Middle frontal gyrus (tissue), 1 donor: ENCODE data around the gene ERGIC1.
A peak's percentile ranks its signal among the peaks of the same experiment; 100 is the strongest.

Experiments
- DNase-seq: peaks from one replicate; pipeline ENCODE4 v3.0.0-alpha.2; 2015; ENCODE audit warnings: low spot score; ENCODE audit errors: extremely low spot score

The ERGIC1 gene

DNA sequence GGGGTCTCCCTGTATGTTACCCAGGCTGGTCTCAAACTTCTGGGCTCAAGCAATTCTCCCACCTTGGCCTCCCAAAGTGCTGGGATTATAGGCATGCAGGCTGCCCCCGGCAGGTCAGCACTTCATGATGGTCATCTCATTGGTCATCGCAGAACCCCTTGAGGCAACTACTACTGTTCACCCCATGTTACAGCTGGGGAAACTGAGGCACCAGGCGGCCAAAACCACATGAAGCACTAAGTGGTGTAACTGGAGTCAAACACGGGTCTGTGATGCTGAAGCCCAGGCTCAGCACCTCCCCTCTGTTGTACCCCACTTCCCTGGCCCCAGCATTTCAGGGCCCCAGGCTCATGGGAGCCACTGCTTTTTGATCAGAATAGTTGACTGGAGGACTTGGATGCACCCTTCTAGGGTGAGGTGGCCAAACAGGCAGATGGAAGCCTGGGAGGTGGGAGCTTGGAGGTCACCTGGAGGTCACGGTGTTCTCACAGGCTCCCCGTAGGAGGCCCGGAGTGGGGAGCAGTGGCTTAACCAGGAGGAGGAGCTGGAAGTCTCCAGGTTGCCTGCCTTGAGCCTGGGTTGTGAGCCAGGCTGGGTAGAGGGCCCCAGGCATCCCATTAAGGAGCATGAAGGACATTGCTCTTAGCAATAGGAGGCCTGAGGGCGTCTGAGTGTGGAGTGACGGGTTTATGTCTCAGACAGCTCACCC is 67.9 kb downstream of the ERGIC1 start:
- no peak for DNase-seq

DNA sequence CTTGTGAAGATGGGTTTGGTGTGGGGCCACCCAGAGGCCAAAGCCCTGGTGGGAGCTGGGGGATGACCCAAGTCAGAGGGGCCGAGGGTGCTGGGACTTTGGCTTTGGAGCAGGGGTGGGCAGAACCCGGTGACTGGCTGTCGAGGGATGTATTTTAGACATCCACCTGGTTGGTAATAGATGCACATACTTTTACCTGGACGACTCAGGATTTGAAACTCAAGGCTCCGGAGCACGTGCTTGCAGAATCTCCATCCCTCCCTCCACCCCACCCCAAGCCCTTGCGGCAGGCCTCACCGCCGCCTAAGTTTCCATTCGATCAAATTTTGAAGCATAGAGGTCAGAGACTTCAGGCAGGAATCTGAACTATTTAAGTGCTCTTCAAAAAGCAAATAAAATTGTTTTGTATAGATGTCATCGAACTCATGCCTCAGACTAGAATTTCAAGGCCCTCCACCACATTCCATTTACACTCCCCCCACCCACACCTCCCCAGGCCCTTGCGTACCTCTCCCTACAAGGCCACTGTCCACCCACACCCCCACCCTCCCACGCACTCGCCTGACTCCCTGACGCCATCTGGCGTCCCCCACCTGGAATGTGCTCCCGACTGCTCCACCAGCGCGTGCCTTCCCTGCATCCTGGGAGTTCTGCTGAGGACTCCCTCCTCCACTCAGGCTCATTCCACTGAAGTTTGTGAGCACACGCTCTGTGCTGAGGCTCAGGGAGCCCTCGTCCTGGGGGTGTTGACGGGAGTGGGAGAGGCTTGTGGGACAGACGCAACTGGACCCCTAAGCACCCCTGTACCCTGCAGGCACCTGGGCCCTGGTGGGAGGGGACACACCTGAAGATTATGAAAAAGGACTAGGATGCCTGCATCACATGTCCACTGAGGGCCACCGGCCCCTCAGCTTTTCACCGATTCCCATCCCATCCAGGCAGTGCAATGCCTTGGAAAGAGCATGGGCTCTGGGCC is 68.7 kb downstream of the ERGIC1 start:
- DNase-seq: no peak

DNA sequence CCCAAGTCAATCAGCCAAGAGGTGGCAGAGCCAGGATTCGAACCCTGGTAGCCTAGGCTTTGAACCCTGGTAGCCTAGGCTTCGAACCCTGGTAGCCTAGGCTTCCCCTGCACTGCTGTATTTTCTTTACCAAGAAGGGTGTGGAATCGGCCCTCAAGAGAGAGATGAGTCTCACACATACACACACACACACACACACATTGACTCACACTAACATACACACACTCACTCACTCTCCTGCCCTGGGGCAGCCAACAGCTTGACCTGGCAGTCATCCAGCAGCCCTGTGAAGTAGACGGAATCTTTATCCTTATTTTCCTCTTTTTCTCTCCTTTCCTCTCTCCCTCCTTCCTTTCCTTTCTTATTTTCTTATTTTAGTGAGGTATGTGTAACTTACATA is 69.7 kb downstream of the ERGIC1 start:
- no peak for DNase-seq

DNA sequence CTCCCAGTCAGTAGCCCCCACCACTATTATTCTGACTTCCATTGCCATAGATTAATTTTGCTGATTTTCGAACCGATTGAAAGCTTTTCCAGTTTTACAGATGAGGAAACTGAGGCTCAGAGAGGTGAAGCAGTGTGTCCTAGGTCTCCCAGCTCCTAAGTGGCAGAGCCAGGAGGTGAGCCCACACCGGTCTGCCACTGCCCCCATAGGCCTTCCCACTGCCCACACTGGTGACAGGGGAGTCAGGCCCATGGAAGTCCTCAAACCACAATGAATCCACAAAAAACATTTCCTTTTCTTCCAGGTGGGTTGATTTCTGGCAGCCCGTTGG is 70.2 kb downstream of the ERGIC1 start:
- DNase-seq: no peak

DNA sequence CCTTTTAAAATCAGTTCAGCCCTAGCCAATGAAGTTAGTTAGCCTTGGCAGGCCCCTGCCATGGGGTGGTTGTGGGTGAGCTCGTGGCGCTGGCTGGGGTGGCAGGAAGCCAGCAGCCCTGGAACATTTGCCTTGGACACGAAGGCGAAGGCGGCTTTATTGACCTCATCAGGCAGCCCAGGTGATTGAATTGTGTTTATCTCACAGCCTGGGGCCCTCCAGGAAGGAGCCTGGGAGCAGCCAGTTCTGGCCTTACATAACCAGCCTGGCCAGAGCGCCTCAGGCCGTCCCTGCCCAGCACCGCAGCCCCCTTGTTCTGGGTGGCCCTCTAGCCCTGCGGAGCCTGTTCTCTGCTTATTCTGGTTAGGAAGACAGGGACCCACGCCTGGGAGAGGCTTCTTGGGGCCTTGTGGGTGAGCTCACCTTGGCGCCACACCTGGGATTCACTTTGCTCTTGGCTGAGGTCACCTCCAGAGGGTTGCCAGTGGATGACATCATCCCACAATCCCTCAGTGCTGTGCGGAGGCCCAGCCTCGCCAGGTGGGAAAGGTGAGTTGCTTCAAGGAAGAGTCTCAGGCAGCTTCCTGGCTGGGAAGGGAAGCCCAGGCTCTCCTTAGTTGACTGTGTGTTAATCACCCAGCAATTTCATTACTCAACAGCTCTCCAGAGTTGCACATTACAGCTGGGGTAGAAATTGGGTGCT is 70.7 kb downstream of the ERGIC1 start:
- DNase-seq: no peak

DNA sequence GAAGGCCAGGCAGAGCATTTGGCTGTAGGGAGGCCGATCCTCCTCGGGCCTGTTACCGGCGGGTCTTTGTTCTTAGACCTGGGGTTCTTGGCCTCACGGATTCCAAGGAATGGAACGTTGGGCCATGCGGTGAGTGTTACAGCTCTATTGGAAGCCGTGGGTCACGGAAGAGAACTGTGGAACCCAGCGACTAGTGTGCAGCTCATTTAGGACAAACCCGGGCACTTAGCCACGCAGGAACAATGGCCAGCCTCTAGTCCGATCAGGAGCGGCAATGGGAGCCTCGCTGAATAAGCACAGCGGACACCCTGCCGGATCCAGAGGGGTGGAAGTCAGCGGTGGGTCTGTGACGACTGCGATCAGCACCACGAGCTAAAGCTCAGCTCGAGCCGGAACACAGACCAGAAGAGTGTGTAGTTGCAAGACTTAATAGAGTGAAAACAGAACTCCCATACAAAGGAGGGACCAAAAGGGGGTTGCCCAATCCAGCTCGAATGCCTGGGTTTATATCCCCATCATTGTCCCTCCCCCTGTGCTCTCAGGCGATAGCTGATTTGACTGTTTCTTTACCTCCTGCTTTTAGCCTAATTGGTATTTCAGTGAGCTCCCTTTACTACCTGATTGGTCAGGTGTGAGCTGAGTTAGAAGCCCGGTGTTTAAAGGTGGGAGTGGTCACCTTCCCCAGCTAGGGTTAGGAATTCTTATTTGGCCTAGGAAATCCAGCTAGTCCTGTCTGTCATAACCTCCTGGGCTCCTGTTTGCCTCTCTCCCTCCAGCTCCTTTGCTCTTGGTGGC is 71.5 kb downstream of the ERGIC1 start:
- DNase-seq: peak; percentile 34

DNA sequence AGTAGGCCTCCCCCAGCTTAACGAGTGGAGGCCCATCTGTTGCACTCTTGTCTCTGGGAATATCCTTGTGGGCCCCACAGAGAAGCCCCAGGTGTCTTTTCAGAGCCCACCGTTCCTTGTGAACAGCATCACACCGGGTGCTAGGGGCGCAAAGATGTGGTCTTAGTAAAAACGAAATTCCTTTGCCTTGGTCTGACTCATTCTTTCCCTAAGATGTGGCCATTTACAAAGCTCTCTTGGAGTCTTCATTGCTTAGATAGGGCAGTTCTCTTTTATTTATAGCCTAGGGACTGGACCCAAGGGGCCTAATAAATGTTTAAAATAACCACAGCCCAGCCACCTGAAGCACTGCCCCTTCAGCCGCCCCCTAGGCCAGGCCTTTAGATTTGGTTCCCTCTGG is 72.4 kb downstream of the ERGIC1 start:
- no peak for DNase-seq

DNA sequence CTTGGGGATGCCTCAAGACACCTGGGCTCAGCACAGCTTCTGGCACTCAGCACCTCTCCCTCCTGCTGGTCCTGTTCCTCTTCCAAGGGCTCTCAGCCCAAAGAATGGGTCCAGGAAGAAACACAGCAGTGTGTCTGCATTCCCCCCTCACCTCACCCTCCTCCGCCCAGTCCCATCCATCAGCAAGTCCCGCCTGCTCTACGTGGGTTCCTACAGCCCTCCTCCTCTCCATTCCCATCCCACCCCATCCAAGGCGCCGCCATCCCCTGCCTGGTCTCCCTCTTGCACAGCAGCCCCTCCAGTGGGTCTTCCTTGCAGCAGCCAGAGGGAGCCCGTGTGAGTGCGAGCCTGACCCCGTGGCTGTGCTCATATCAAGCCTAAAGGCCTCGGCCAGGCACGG is 72.8 kb downstream of the ERGIC1 start:
- no peak for DNase-seq

- DNase-seq: no peak
Measured at GRCh38 chr5:172907657-172908056, 73.6 kb downstream of the ERGIC1 start.

DNA sequence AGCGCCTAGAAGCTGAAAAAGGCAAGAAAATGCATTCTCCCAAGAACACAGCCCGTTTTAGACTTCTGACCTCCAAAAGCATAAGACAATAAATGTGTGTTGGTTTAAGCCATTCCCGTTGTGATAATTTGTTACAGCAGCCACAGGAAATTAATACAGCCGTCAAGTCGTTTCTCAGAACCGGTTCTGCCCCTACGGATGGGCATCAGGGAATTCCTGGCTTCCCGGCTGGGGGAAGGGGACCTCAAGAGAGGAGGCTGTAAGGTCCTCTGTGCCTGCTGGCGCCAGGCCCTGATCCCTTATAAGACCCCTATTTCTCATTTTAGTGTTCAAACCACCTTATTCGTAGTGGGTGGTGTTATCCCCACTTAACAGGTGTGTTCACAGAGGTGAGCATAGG is 74.6 kb downstream of the ERGIC1 start:
- DNase-seq: no peak

DNA sequence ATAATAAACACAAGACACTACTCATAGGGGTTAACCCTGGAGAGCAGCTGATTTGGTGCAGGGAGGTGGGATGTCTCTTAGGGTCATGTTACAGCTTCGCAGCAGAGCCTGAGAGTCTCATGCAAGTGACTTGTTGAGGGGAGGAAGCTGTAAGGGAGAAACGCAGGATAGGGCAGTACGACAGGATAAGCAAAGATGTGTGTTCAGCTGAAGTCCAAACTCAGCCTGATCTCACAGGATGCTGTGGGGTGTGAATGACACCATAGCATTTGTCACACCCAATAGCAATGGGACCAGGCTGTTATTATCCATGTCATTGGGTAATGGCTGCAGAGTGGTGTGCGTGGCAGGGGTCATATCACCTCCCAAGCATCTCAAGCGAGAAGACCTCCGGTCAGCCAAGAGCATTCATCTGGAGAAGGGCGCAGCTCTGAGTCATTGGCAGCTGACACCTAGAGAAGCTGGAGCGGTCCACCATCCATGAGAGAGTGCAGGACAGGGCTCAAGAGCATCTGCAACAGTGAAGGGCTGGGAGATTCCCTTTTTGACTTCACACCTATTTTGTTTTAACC is 76.0 kb downstream of the ERGIC1 start:
- DNase-seq: no peak

DNA sequence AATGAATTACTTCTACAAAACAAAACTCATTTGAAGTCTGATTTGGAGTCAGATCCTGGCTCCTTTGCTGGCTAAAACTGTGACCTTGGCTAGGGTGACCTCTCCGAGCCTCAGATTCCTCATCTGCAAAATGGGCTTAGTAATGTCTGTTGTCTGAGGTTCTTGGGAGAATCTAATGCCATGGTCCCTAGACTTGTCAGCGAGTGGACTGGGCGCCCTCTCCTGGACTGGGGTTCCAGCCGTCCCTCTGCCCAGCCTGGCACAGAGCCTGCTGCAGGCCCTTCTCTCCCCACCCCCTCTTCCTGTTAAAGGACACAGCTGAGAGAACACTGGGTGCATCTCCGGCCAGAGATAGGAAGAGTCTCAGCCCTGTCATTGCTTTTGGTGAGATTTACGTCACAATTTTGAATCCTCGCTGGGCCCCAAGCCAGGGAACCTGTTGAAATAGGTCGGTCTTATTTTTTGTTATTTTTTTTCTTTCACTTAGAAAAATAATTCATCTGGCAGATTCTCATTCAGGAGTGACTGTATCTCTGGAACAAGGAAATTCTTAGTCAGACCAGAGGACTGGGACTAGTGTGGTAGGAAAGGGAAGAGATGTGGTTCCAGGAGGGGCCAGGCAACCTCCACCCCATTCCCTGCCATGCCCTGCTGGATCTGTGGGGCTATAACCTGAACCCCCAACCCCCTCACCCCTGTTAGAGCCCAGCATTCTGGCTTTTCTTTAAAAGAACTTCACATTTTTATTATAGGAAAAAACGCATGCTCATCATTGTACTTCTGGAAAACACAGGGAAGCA is 77.0 kb downstream of the ERGIC1 start:
- no peak for DNase-seq

DNA sequence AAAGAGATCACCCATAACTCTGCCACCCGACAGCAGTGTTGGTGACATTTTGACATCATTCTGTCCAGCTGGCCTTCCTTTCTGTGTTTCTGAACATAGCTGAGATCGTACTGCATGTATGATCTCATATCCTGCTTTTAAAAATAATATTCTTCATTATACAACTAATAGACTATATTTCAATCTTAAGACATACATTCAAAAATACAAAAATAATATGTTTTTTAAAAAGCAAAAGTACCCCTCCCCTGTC is 77.5 kb downstream of the ERGIC1 start:
- no peak for DNase-seq

- no peak for DNase-seq
Measured at GRCh38 chr5:172911976-172912375, 77.9 kb downstream of the ERGIC1 start.

DNA sequence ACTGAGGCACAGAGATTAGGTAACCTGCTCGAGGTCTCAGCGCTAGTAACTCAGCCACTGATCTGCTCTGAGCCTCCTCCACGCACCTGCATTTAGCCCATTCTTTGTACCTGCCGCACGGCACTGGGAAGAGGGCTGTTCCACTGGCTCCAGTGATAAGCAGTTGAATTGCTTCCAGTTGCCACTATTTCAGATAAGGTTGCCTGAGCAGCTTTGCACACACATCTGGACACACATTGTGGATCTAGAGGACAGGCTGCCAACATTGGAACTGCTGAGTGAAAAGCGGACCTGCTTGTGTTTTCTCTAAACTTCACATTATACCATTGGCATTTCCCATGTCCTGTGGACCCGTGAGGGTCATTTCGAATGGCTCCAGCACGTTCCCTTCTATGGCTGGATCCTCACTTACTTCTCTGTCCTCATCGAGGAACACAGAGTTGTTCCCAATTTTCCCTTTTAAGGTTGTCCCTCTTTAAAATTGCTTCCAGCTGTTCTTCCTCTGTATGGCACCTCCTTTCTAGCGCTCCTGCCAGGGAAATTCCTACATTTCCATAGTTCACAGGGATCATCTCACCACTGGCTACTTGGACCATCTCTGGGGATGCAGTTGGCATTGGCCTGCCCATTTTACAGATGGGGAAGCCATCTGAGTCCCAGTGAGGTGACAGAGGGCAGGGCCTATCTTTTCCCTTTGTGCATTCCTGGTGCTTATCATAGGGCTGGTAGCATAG is 79.2 kb downstream of the ERGIC1 start:
- DNase-seq: no peak

GRCh38 chr5:172915514-172915913 is 81.5 kb downstream of the ERGIC1 start:
- DNase-seq: no peak

DNA sequence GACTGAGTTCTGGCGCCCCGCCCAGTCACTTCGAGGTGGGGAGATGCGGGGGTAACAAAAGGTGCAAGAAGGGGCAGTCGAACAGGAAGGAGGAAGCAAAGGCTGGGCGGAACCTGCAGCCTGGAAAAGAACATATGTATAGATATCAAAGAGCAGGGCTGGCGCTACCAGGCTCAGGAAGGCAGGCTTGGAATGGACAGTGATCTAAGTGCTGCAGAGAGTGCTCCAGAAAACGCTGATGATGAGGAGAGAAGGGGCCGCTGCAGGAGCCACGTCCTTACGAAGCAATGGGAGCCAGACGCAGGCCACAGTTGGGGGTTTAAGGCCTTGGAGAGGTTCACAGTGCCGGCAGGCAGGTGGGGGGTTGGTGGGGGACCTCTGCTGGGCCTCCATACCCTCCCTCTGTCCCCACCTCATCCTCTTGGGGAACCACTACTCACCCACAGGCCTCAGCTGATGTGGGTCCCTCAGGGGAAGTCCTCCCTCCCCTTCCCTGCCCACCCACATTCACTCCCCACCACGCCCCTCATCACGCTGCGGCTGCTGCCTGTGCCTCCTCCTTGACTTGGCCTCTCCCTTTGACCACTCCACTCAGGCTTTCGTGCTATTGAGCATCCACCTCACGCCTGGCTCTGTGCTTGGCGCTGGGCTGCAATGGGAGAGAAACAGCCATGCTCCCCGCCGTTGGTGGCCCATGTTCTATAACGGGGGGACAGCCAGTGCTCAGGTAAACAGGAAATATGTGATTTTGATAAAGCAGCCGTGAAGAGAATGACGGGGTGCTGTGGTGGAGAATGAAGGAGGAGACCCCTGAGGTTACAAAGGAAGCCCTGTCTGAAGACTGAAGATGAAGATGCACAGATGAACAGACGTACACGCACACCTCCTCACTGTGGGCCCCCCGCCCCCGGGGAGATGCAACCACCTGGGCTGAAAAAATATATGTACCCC is 84.6 kb downstream of the ERGIC1 start:
- DNase-seq: no peak
